Head of caudate nucleus (tissue), 42 donors: ENCODE measurements around the gene SYF2.
"Not testable (repeated sequence)": the region's sequence is repeated elsewhere in the genome, so short reads cannot be mapped to it uniquely, and the experiment has no call there.

Source experiments
- DNase-seq, 42 donors: peaks; one replicate each; pipeline versions ENCODE4 v3.0.0 to v3.0.0-alpha.2; 2020 to 2021; ENCODE audit warnings: mixed read lengths in 7 of 42
- intact Hi-C: fragments of 100-400 bp; cut with DNase I; formaldehyde crosslinking; loops from one replicate; pipeline ENCODE4 v1.15.0; 2022

SYF2 gene

GRCh38 chr1:25195835-25196234 is 36.5 kb downstream of the SYF2 start:
- intact Hi-C loops, result no loop called here
- DNase-seq, result no peak

GRCh38 chr1:25194572-25195020 is 37.7 kb downstream of the SYF2 start:
- DNase-seq, result peak in 1 of 42 donors; percentile 21
- intact Hi-C loops, result no loop called here

- intact Hi-C loops, result no loop called here
Observed at GRCh38 chr1:25194054-25194453, 38.2 kb downstream of the SYF2 start.

GRCh38 chr1:25193229-25193628 is 39.1 kb downstream of the SYF2 start:
- intact Hi-C loops, result no loop called here
- DNase-seq, result no peak

More at GRCh38 chr1:25194054-25194453, 38.2 kb downstream of the SYF2 start:
- no peak for DNase-seq

GRCh38 chr1:25192154-25192553 is 40.1 kb downstream of the SYF2 start:
- DNase-seq, result no peak
- intact Hi-C loops, result no loop called here

GRCh38 chr1:25190260-25190659 is 42.0 kb downstream of the SYF2 start:
- no peak for DNase-seq

GRCh38 chr1:25187904-25188303 is 44.4 kb downstream of the SYF2 start:
- intact Hi-C loops, DNase-seq: not testable (repeated sequence)

More at GRCh38 chr1:25190260-25190659, 42.0 kb downstream of the SYF2 start:
- intact Hi-C loops, result no loop called here

- intact Hi-C loops, result no loop called here
- DNase-seq, result no peak
Observed at GRCh38 chr1:25187077-25187476, 45.2 kb downstream of the SYF2 start.

GRCh38 chr1:25186161-25187007 is 45.9 kb downstream of the SYF2 start:
- intact Hi-C loops, result no loop called here
- DNase-seq, result peak in 1 of 42 donors; percentile 21

GRCh38 chr1:25185409-25186160 is 46.7 kb downstream of the SYF2 start:
- DNase-seq, result peak in 1 of 42 donors; percentile 0
- intact Hi-C loops, result no loop called here

- DNase-seq, result peak in 4 of 42 donors; percentile 5 to 36 (median 13)
- intact Hi-C loops, result no loop called here
Observed at GRCh38 chr1:25184001-25184762, 48.1 kb downstream of the SYF2 start.

GRCh38 chr1:25183126-25183980 is 48.9 kb downstream of the SYF2 start:
- intact Hi-C loops, result no loop called here

GRCh38 chr1:25182629-25183028 is 49.7 kb downstream of the SYF2 start:
- peak in 2 of 42 donors; percentile 12 to 30 for DNase-seq
- intact Hi-C loops, result no loop called here

More at GRCh38 chr1:25183126-25183980, 48.9 kb downstream of the SYF2 start:
- peak in 3 of 42 donors; percentile 2 to 15 (median 15) for DNase-seq

GRCh38 chr1:25180996-25181395 is 51.3 kb downstream of the SYF2 start:
- peak in 1 of 42 donors; percentile 1 for DNase-seq
- intact Hi-C loops, result no loop called here

- intact Hi-C loops, result no loop called here
- DNase-seq, result peak in 3 of 42 donors; percentile 18 to 30 (median 22)
Observed at GRCh38 chr1:25178917-25179561, 53.3 kb downstream of the SYF2 start.

- peak in 36 of 42 donors; percentile 26 to 77 (median 50) for DNase-seq
- intact Hi-C loops, result no loop called here
Observed at GRCh38 chr1:25174730-25175612, 57.3 kb downstream of the SYF2 start.

GRCh38 chr1:25174363-25174729 is 58.0 kb downstream of the SYF2 start:
- intact Hi-C loops, result no loop called here
- DNase-seq, result peak in 1 of 42 donors; percentile 2
